OCI-LY3 (cell line): Measurements from ENCODE around the gene AKR1B15.
"Not testable (repeated sequence)": the region's sequence is repeated elsewhere in the genome, so short reads cannot be mapped to it uniquely, and the experiment has no call there.

Experiments used
- EZH2phosphoT487 ChIP-seq: fragments of 200-600 bp; shearing (Covaris generic); IDR thresholded peaks from 2 replicates; pipeline ENCODE4 v1.6.1; 2018; ENCODE audit warnings: antibody characterized with exemption, mixed run types, low read depth
- TF ChIP-seq, protein P1 (sequence below): fragments of 200-600, 300-600 bp; sonication (generic); IDR thresholded peaks from 2 replicates; pipeline ENCODE4 v1.5.1; 2014; ENCODE audit warnings: antibody characterized with exemption, low read length, low read depth

DNA sequence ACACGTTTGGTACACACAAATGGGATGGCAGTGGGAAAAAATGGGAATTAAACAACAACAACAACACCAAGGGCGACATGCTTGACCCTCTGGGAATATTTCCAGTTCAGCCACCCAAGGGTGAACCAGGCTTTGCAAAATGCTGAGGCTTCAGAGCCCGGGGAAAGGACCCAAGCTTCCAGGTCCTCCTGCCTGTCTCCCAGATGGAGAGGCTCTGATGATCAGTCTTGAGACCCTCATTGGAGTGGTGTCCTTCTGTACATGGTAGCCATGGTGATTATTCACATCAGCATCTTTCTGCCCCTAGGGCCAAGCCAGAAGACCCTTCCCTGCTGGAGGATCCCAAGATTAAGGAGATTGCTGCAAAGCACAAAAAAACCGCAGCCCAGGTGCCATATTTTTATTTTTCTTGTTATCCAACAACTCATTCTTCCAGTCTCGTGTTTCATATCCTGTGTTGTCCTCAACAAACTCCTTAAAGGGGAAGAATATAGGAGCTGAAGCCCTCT lies 11.6 kb upstream of the AKR1B15 start:
- TF ChIP-seq, protein P1, sequence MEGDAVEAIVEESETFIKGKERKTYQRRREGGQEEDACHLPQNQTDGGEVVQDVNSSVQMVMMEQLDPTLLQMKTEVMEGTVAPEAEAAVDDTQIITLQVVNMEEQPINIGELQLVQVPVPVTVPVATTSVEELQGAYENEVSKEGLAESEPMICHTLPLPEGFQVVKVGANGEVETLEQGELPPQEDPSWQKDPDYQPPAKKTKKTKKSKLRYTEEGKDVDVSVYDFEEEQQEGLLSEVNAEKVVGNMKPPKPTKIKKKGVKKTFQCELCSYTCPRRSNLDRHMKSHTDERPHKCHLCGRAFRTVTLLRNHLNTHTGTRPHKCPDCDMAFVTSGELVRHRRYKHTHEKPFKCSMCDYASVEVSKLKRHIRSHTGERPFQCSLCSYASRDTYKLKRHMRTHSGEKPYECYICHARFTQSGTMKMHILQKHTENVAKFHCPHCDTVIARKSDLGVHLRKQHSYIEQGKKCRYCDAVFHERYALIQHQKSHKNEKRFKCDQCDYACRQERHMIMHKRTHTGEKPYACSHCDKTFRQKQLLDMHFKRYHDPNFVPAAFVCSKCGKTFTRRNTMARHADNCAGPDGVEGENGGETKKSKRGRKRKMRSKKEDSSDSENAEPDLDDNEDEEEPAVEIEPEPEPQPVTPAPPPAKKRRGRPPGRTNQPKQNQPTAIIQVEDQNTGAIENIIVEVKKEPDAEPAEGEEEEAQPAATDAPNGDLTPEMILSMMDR = not testable (repeated sequence)
- not testable (repeated sequence) for TF ChIP-seq EZH2phosphoT487
